Keratinocyte (primary cell): ENCODE data around the gene MAD1L1.

Source experiments
- CTCF ChIP-seq, 3 experiments: IDR thresholded peaks in 1 of 3; conservative IDR thresholded peaks in 1 of 3; optimal IDR thresholded peaks in 1 of 3; 2 replicates in 2 of 3; 3 replicates in 1 of 3; pipeline versions ENCODE3 to v1.5.1; 2011; ENCODE audit warnings: low read length in 3 of 3, mild to moderate bottlenecking in 3 of 3, moderate library complexity in 2 of 3, control low read depth in 1 of 3, inconsistent platforms in 1 of 3; ENCODE audit not compliant: insufficient read depth in 2 of 3; ENCODE audit errors: extremely low read depth in 1 of 3
- EZH2 ChIP-seq: IDR thresholded peaks from one replicate; pipeline ENCODE4 v1.6.1; 2012; ENCODE audit warnings: inconsistent platforms, mild to moderate bottlenecking, low read length, moderate library complexity

- TF ChIP-seq CTCF (optimal IDR thresholded peaks at IDR 0.05 in 1 of 3, IDR thresholded peaks at IDR 0.05 in 1 of 3, conservative IDR thresholded peaks at IDR 0.05 in 1 of 3; ENCODE audit: extremely low read depth in 1 of 3, insufficient read depth in 2 of 3, low read length in 3 of 3): no peak
- TF ChIP-seq EZH2: no peak
These were observed 348.0 kb downstream of the MAD1L1 start for GRCh38 chr7:1884583-1885350.
